ENCODE measurements around the gene UGDH.
"Not testable (repeated sequence)": the region's sequence is repeated elsewhere in the genome, so short reads cannot be mapped to it uniquely, and the experiment has no call there.

Gene UGDH

DNA sequence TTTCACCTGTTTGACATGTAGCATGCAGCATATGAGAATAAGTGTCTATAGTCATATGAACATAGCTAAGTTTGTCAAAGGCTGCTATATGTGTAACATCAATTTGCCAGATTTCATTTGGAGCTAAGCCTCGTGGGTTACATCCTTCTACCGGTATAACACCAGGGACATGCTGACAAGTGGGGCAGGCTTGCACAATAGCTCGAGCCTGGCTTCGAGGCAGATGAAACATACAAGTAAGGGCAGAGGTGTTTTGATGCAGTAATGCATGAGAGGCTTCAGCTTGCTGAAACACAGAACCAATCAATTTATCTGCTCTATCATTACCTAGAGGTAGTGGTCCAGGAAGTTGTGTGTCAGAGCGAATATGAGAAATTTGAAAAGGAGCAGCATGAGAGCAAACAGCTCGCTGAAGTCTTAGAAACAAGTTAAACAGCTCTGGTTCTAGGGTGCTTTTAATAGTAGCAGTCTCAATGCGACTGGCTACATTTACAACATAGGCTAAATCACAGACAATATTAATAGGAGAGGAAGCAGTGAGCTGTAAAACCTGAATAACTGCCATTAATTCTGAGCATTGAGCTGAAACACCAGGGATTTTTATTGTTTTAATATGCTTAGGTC, 14.9 kb upstream of the UGDH start:
- no peaks in the 10 kb centered on the region for H3K79me2 ChIP-seq (ENCODE audit: insufficient read depth, low read length)
- H3K4me3 ChIP-seq (ENCODE audit: low read length, poor library complexity, severe bottlenecking), result no peak overlapping the region
- H3K9ac ChIP-seq (ENCODE audit: low read depth, low read length, poor library complexity, severe bottlenecking), result no peak overlapping the region
- no peak overlapping the region for H2AFZ ChIP-seq (ENCODE audit: low read length)
- no peaks in the 10 kb centered on the region for H4K20me1 ChIP-seq (ENCODE audit: insufficient read depth, low read length, poor library complexity, severe bottlenecking)
- H3K27me3 ChIP-seq (ENCODE audit: insufficient read depth, low read length, poor library complexity, severe bottlenecking), result no peaks in the 10 kb centered on the region
- no peak overlapping the region for H3K4me2 ChIP-seq (ENCODE audit: low read depth, low read length, poor library complexity, severe bottlenecking)
- no peak for TF ChIP-seq EZH2phosphoT487 (IDR thresholded peaks at IDR 0.05; ENCODE audit: borderline replicate concordance)
- TF ChIP-seq, protein P1, sequence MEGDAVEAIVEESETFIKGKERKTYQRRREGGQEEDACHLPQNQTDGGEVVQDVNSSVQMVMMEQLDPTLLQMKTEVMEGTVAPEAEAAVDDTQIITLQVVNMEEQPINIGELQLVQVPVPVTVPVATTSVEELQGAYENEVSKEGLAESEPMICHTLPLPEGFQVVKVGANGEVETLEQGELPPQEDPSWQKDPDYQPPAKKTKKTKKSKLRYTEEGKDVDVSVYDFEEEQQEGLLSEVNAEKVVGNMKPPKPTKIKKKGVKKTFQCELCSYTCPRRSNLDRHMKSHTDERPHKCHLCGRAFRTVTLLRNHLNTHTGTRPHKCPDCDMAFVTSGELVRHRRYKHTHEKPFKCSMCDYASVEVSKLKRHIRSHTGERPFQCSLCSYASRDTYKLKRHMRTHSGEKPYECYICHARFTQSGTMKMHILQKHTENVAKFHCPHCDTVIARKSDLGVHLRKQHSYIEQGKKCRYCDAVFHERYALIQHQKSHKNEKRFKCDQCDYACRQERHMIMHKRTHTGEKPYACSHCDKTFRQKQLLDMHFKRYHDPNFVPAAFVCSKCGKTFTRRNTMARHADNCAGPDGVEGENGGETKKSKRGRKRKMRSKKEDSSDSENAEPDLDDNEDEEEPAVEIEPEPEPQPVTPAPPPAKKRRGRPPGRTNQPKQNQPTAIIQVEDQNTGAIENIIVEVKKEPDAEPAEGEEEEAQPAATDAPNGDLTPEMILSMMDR (conservative IDR thresholded peaks at IDR 0.05; ENCODE audit: low read length), result no peak
- H3K9me2 ChIP-seq (replicated peaks; ENCODE audit: low read depth, low read length), result no peaks in the 10 kb centered on the region
- H3K9me3 ChIP-seq (ENCODE audit: insufficient read depth, low read depth, low read length), result no peaks in the 10 kb centered on the region
- H3K36me3 ChIP-seq (ENCODE audit: insufficient read depth, low read length), result no peaks in the 10 kb centered on the region
- H3K4me1 ChIP-seq (ENCODE audit: insufficient read depth, low read length, poor library complexity, severe bottlenecking), result no peaks in the 10 kb centered on the region
- H3F3A ChIP-seq (ENCODE audit: low read depth), result no peaks in the 10 kb centered on the region

DNA sequence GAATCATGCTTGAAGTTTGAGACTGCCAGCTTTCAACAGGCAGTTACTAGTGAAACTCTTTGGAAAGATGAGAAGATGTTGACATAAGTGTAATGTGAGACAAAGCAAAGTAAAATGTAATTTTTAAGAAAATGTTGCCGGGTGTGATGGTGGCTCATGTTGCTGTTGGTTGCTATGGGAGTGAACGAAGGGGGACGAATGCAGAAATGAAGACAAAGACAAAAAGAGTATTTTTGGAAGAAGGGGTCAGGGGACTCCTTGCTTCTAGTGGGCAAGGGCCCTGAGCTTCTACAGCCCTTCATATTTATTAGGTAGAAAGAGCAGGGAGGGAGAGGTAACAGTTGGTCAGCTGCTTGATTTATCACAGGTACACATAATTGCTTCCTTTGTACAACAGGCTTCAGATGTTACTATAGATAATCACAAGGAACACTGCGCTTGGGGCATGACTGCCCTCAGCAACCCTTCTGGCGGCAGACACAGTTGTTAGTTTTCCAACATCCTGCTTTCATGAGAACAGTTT, 11.9 kb upstream of the UGDH start:
- TF ChIP-seq EZH2phosphoT487 (IDR thresholded peaks at IDR 0.05; ENCODE audit: borderline replicate concordance), result no peak
- TF ChIP-seq, protein P1 (conservative IDR thresholded peaks at IDR 0.05; ENCODE audit: low read length), result no peak
- H3K9me2 ChIP-seq (replicated peaks; ENCODE audit: low read depth, low read length), result no peaks in the 10 kb centered on the region

GRCh38 chr4:39533541-39533940, 6.3 kb upstream of the UGDH start:
- H4K20me1 ChIP-seq (ENCODE audit: insufficient read depth, low read length, poor library complexity, severe bottlenecking), result no peaks in the 10 kb centered on the region
- H3K9me3 ChIP-seq (ENCODE audit: insufficient read depth, low read depth, low read length), result no peaks in the 10 kb centered on the region; the same call in 1 of the 2 replicates
- H3K4me3 ChIP-seq (ENCODE audit: low read length, poor library complexity, severe bottlenecking), result no peak overlapping the region
- no peaks in the 10 kb centered on the region for H3K27me3 ChIP-seq (ENCODE audit: insufficient read depth, low read length, poor library complexity, severe bottlenecking)
- no peak overlapping the region for H2AFZ ChIP-seq (ENCODE audit: low read length)
- H3K4me1 ChIP-seq (ENCODE audit: insufficient read depth, low read length, poor library complexity, severe bottlenecking), result peaks cover 7% of the 10 kb centered on the region
- no peaks in the 10 kb centered on the region for H3K9me2 ChIP-seq (replicated peaks; ENCODE audit: low read depth, low read length)
- H3K36me3 ChIP-seq (ENCODE audit: insufficient read depth, low read length), result no peaks in the 10 kb centered on the region
- peaks cover 4% of the 10 kb centered on the region; the same call in 1 of the 2 replicates for H3K79me2 ChIP-seq (ENCODE audit: insufficient read depth, low read length)
- no peaks in the 10 kb centered on the region for H3F3A ChIP-seq (ENCODE audit: low read depth)
- TF ChIP-seq EZH2phosphoT487 (IDR thresholded peaks at IDR 0.05; ENCODE audit: borderline replicate concordance), result no peak
- TF ChIP-seq, protein P1 (conservative IDR thresholded peaks at IDR 0.05; ENCODE audit: low read length), result no peak
- H3K9ac ChIP-seq (ENCODE audit: low read depth, low read length, poor library complexity, severe bottlenecking), result no peak overlapping the region
- no peak overlapping the region for H3K4me2 ChIP-seq (ENCODE audit: low read depth, low read length, poor library complexity, severe bottlenecking)

More for the DNA sequence above, 11.9 kb upstream of the UGDH start:
- H3K4me1 ChIP-seq (ENCODE audit: insufficient read depth, low read length, poor library complexity, severe bottlenecking), result no peaks in the 10 kb centered on the region
- no peaks in the 10 kb centered on the region for H3K9me3 ChIP-seq (ENCODE audit: insufficient read depth, low read depth, low read length)
- no peak overlapping the region for H3K4me2 ChIP-seq (ENCODE audit: low read depth, low read length, poor library complexity, severe bottlenecking)
- H3K79me2 ChIP-seq (ENCODE audit: insufficient read depth, low read length), result no peaks in the 10 kb centered on the region
- no peak overlapping the region for H2AFZ ChIP-seq (ENCODE audit: low read length)
- H3K36me3 ChIP-seq (ENCODE audit: insufficient read depth, low read length), result no peaks in the 10 kb centered on the region
- H4K20me1 ChIP-seq (ENCODE audit: insufficient read depth, low read length, poor library complexity, severe bottlenecking), result no peaks in the 10 kb centered on the region
- H3K27me3 ChIP-seq (ENCODE audit: insufficient read depth, low read length, poor library complexity, severe bottlenecking), result no peaks in the 10 kb centered on the region
- no peak overlapping the region for H3K4me3 ChIP-seq (ENCODE audit: low read length, poor library complexity, severe bottlenecking)
- H3F3A ChIP-seq (ENCODE audit: low read depth), result no peaks in the 10 kb centered on the region
- H3K9ac ChIP-seq (ENCODE audit: low read depth, low read length, poor library complexity, severe bottlenecking), result no peak overlapping the region

GRCh38 chr4:39532237-39532636, 5.0 kb upstream of the UGDH start:
- not testable (repeated sequence) for H2AFZ ChIP-seq (ENCODE audit: low read length); H3F3A ChIP-seq (ENCODE audit: low read depth); H3K4me2 ChIP-seq (ENCODE audit: low read depth, low read length, poor library complexity, severe bottlenecking); H3K4me1 ChIP-seq (ENCODE audit: insufficient read depth, low read length, poor library complexity, severe bottlenecking); H3K9me2 ChIP-seq (replicated peaks; ENCODE audit: low read depth, low read length); H3K27me3 ChIP-seq (ENCODE audit: insufficient read depth, low read length, poor library complexity, severe bottlenecking); H4K20me1 ChIP-seq (ENCODE audit: insufficient read depth, low read length, poor library complexity, severe bottlenecking); H3K9me3 ChIP-seq (ENCODE audit: insufficient read depth, low read depth, low read length); H3K9ac ChIP-seq (ENCODE audit: low read depth, low read length, poor library complexity, severe bottlenecking); H3K4me3 ChIP-seq (ENCODE audit: low read length, poor library complexity, severe bottlenecking); H3K36me3 ChIP-seq (ENCODE audit: insufficient read depth, low read length)
- peaks cover 11% of the 10 kb centered on the region; the same call in 1 of the 2 replicates for H3K79me2 ChIP-seq (ENCODE audit: insufficient read depth, low read length)
